ENCODE results near the gene NDRG4. TPM values are rescaled to one million over a fixed set of nuclear protein-coding genes. Genes with fewer than 3 reads are reported as not detected.
"Not testable (repeated sequence)": the region's sequence is repeated elsewhere in the genome, so short reads cannot be mapped to it uniquely, and the experiment has no call there.

The NDRG4 gene
- total RNA-seq, 6 experiments from 2014 or later, result 1.5 to 5.3 (median 3.6) TPM

DNA sequence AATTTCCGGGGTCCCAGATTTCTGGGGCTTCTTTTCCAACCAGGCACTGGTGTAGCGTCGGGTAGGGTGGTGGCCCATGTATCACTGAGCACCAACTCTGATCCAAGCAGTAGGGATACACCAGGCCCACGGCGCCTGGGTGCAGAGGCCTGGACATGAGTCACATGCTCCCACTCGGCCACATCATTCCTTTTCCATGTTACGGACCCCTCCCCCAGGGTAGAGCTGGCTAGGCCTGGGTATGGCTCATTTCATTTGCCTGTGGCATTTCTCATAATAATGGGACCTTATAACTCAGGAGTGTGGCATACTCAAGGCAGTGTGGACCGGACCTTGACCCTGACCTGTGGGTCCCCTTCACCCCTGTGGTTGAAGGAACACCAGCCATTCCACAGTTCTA is 18.0 kb upstream of the NDRG4 start:
- peaks cover 29% of the 10 kb centered on the region for H3K27me3 Mint-ChIP-seq (ENCODE audit: insufficient read depth)
- no peak overlapping the region for H3K4me3 Mint-ChIP-seq
- H3K27ac Mint-ChIP-seq, result no peak overlapping the region
- H3K9me3 Mint-ChIP-seq, result no peaks in the 10 kb centered on the region
- 0 out of 2 replicates have a peak, but pooled peaks cover 6% of the 10 kb centered on the region for H3K4me1 Mint-ChIP-seq (ENCODE audit: low read depth)
- H3K36me3 Mint-ChIP-seq (ENCODE audit: low read depth), result no peaks in the 10 kb centered on the region
- no peak for TF ChIP-seq CTCF (IDR thresholded peaks at IDR 0.05)
- DNase-seq, result no peak

DNA sequence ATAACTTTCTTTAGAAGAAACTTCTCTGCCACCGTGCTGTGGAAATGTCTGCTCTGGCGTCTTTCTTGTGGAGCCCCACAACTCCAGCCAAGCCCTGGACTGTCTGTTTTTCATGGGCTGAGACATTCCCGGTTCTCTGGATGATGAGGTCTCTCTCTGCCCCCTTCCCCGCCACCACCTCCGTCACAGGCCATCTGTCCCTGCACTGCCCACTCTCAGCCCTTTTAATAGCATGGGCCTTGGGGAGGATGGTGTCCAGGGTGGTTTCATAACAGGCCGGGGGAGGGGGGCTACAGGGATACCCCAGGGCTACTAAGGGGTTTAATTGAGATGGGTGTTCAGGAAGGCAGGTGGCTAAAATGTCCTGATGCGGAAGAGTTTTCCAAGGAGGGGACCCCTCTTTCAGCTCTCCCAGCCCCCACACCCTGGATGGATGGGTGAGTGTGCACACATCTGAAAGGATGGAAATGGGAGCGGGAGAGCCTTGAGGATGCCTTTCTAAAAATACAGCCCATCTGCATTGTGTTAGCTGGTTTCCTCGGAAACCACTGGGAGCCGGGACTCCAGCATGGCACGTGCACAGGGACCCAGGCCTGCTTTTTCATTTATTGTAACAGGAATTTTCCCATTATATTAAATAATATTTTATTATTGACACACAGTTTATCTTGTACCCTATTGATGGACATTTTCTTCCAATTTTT is 14.6 kb upstream of the NDRG4 start:
- peaks cover 30% of the 10 kb centered on the region for H3K27me3 Mint-ChIP-seq (ENCODE audit: insufficient read depth)
- no peak overlapping the region for H3K4me3 Mint-ChIP-seq
- no peak for DNase-seq

GRCh38 chr16:58487566-58488351 is 12.2 kb upstream of the NDRG4 start:
- no peaks in the 10 kb centered on the region for H3K4me1 Mint-ChIP-seq (ENCODE audit: low read depth)
- H3K9me3 Mint-ChIP-seq, result no peaks in the 10 kb centered on the region
- peak; percentile 58 for DNase-seq
- H3K4me3 Mint-ChIP-seq, result no peak overlapping the region
- peaks cover 25% of the 10 kb centered on the region for H3K27me3 Mint-ChIP-seq (ENCODE audit: insufficient read depth)
- peak; percentile 96 for TF ChIP-seq CTCF (IDR thresholded peaks at IDR 0.05)
- no peak overlapping the region for H3K27ac Mint-ChIP-seq
- no peaks in the 10 kb centered on the region for H3K36me3 Mint-ChIP-seq (ENCODE audit: low read depth)

More for the DNA sequence above, 14.6 kb upstream of the NDRG4 start:
- TF ChIP-seq CTCF (IDR thresholded peaks at IDR 0.05), result no peak
- Mint-ChIP-seq H3K27ac (no peak overlapping the region), H3K9me3 (no peaks in the 10 kb centered on the region), H3K4me1 (ENCODE audit: low read depth) (0 out of 2 replicates have a peak, but pooled peaks cover 6% of the 10 kb centered on the region), H3K36me3 (ENCODE audit: low read depth) (no peaks in the 10 kb centered on the region)

GRCh38 chr16:58488531-58488930 is 11.4 kb upstream of the NDRG4 start:
- DNase-seq, result no peak
- no peaks in the 10 kb centered on the region for H3K4me1 Mint-ChIP-seq (ENCODE audit: low read depth)
- H3K4me3 Mint-ChIP-seq, result no peak overlapping the region

DNA sequence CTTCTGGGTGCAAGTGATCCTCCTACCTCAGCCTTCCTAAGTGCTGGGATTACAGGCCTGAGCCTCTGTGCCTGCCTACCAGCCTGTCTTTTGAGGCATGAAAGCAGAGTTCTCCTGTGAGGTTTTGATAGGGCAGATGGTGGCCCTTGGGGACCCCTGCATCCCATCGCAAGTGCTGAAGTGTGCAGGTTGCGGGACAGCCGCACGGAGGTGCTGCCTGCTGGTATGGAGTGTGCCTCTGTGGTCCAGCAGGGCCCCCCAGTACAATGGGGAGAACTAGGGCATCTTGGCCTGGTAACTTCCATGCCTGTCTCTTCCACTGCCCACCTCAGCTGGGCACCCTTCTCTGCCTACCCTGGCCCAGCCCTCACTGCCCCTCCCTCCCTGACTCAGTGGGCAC is 9.9 kb upstream of the NDRG4 start:
- no peak overlapping the region for H3K27ac Mint-ChIP-seq
- no peak for TF ChIP-seq CTCF (IDR thresholded peaks at IDR 0.05)
- no peaks in the 10 kb centered on the region for H3K36me3 Mint-ChIP-seq (ENCODE audit: low read depth)
- H3K4me1 Mint-ChIP-seq (ENCODE audit: low read depth), result peaks cover 8% of the 10 kb centered on the region
- DNase-seq, result no peak
- peaks cover 25% of the 10 kb centered on the region for H3K27me3 Mint-ChIP-seq (ENCODE audit: insufficient read depth)
- no peak overlapping the region for H3K4me3 Mint-ChIP-seq
- H3K9me3 Mint-ChIP-seq, result no peaks in the 10 kb centered on the region

More at GRCh38 chr16:58488531-58488930, 11.4 kb upstream of the NDRG4 start:
- Mint-ChIP-seq H3K27ac (no peak overlapping the region), H3K9me3 (no peaks in the 10 kb centered on the region), H3K27me3 (ENCODE audit: insufficient read depth) (peaks cover 25% of the 10 kb centered on the region), H3K36me3 (ENCODE audit: low read depth) (no peaks in the 10 kb centered on the region)
- no peak for TF ChIP-seq CTCF (IDR thresholded peaks at IDR 0.05)

GRCh38 chr16:58490539-58490938 is 9.4 kb upstream of the NDRG4 start:
- not testable (repeated sequence) for H3K4me3 Mint-ChIP-seq; H3K27ac Mint-ChIP-seq; DNase-seq; H3K9me3 Mint-ChIP-seq; H3K36me3 Mint-ChIP-seq (ENCODE audit: low read depth)
- Mint-ChIP-seq H3K27me3 (ENCODE audit: insufficient read depth) (peaks cover 22% of the 10 kb centered on the region), H3K4me1 (ENCODE audit: low read depth) (peaks cover 12% of the 10 kb centered on the region)
